Stimulated activated naive B cell treated with anti-CD40 and anti-IgM and Interleukin-4, amounts not matched to agents 10 μg/mL and 1 μg/mL and 100 μg/mL, for 72 hours (primary cell): ENCODE data around the gene DNM3.
A peak's percentile ranks its signal among the peaks of the same experiment; 100 is the strongest.

Experiments
- ATAC-seq, 2 donors: fragments of 150-1000 bp; cut with Tn5 transposase; replicated peaks; 2 replicates each; pipeline ENCODE4 v1.10.0; 2021; ENCODE audit warnings: moderate library complexity in 1 of 2
- DNase-seq: peaks from one replicate; pipeline ENCODE4 v3.0.0; 2021
- H3K27ac Mint-ChIP-seq: one replicate; pipeline ENCODE4 v1.8.0; 2022; ENCODE audit warnings: mild to moderate bottlenecking, mixed read lengths
- H3K27me3 Mint-ChIP-seq, 2 donors: one replicate each; pipeline ENCODE4 v1.8.0; 2022; ENCODE audit warnings: mixed read lengths in 2 of 2
- H3K36me3 Mint-ChIP-seq, 2 donors: one replicate each; pipeline ENCODE4 v1.8.0; 2022; ENCODE audit warnings: mixed read lengths in 2 of 2, mild to moderate bottlenecking in 1 of 2
- H3K4me1 Mint-ChIP-seq, 2 donors: one replicate each; pipeline ENCODE4 v1.8.0; 2022; ENCODE audit warnings: mixed read lengths in 2 of 2, mild to moderate bottlenecking in 1 of 2
- H3K4me3 Mint-ChIP-seq, 2 donors: one replicate each; pipeline ENCODE4 v1.8.0; 2022; ENCODE audit warnings: mild to moderate bottlenecking in 2 of 2, mixed read lengths in 2 of 2, moderate library complexity in 1 of 2
- H3K9me3 Mint-ChIP-seq, 2 donors: one replicate each; pipeline ENCODE4 v1.8.0; 2022; ENCODE audit warnings: mixed read lengths in 2 of 2, mild to moderate bottlenecking in 1 of 2

DNM3 gene

GRCh38 chr1:171803461-171804022 lies 37.8 kb upstream of the DNM3 start:
- Mint-ChIP-seq H3K36me3 (peaks cover 10 to 19% of the 10 kb centered on the region in 2 donors), H3K9me3 (no peaks in the 10 kb centered on the region), H3K27me3 (no peaks in the 10 kb centered on the region)

GRCh38 chr1:171805395-171806115 lies 35.7 kb upstream of the DNM3 start:
- Mint-ChIP-seq H3K4me1 (peaks cover 16 to 21% of the 10 kb centered on the region in 2 donors), H3K27ac (no peak overlapping the region), H3K36me3 (peaks cover 4 to 8% of the 10 kb centered on the region in 2 donors), H3K9me3 (no peaks in the 10 kb centered on the region), H3K27me3 (no peaks in the 10 kb centered on the region), H3K4me3 (peak overlapping the region in 1 of 2 donors; percentile 22)
- ATAC-seq, result peak; percentile 76 to 87
- no peak for DNase-seq

More at GRCh38 chr1:171803461-171804022, 37.8 kb upstream of the DNM3 start:
- Mint-ChIP-seq H3K4me3 (no peak overlapping the region), H3K4me1 (peaks cover 16 to 21% of the 10 kb centered on the region in 2 donors), H3K27ac (no peak overlapping the region)
- ATAC-seq (no peak), DNase-seq (no peak)

- Mint-ChIP-seq H3K4me1 (peaks cover 14 to 21% of the 10 kb centered on the region in 2 donors), H3K27ac (peak overlapping the region; percentile 65), H3K36me3 (peaks cover 9 to 11% of the 10 kb centered on the region in 2 donors), H3K9me3 (no peaks in the 10 kb centered on the region), H3K27me3 (no peaks in the 10 kb centered on the region), H3K4me3 (no peak overlapping the region)
- ATAC-seq (peak; percentile 45 to 73), DNase-seq (no peak)
Observed at GRCh38 chr1:171807556-171807955, 33.7 kb upstream of the DNM3 start.

GRCh38 chr1:171809834-171810233 lies 31.5 kb upstream of the DNM3 start:
- ATAC-seq (no peak), DNase-seq (no peak)
- Mint-ChIP-seq H3K27me3 (no peaks in the 10 kb centered on the region), H3K4me1 (peaks cover 14 to 21% of the 10 kb centered on the region in 2 donors), H3K36me3 (peaks cover 6 to 12% of the 10 kb centered on the region in 2 donors), H3K9me3 (no peaks in the 10 kb centered on the region), H3K4me3 (no peak overlapping the region), H3K27ac (no peak overlapping the region)

GRCh38 chr1:171811672-171812071 lies 29.6 kb upstream of the DNM3 start:
- no peak overlapping the region for H3K4me3 Mint-ChIP-seq
- peaks cover 7 to 10% of the 10 kb centered on the region in 2 donors for H3K4me1 Mint-ChIP-seq
- H3K36me3 Mint-ChIP-seq, result peaks cover 6 to 13% of the 10 kb centered on the region in 2 donors
- H3K27ac Mint-ChIP-seq, result no peak overlapping the region
- DNase-seq, result no peak
- no peaks in the 10 kb centered on the region for H3K9me3 Mint-ChIP-seq
- no peak for ATAC-seq
- H3K27me3 Mint-ChIP-seq, result no peaks in the 10 kb centered on the region

GRCh38 chr1:171814692-171815091 lies 26.6 kb upstream of the DNM3 start:
- Mint-ChIP-seq H3K4me1 (peaks cover 5 to 14% of the 10 kb centered on the region in 2 donors), H3K27me3 (no peaks in the 10 kb centered on the region), H3K36me3 (peaks cover 12 to 19% of the 10 kb centered on the region in 2 donors), H3K27ac (no peak overlapping the region), H3K4me3 (no peak overlapping the region), H3K9me3 (no peaks in the 10 kb centered on the region)
- DNase-seq (no peak), ATAC-seq (no peak)

- no peak overlapping the region for H3K4me3 Mint-ChIP-seq
- H3K27me3 Mint-ChIP-seq, result no peaks in the 10 kb centered on the region
- H3K9me3 Mint-ChIP-seq, result no peaks in the 10 kb centered on the region
- peaks cover 8 to 16% of the 10 kb centered on the region in 2 donors for H3K36me3 Mint-ChIP-seq
- H3K4me1 Mint-ChIP-seq, result peaks cover 5 to 14% of the 10 kb centered on the region in 2 donors
- DNase-seq (no peak), ATAC-seq (no peak)
- H3K27ac Mint-ChIP-seq, result no peak overlapping the region
Observed at GRCh38 chr1:171816300-171816901, 24.9 kb upstream of the DNM3 start.

- no peak overlapping the region for H3K4me3 Mint-ChIP-seq
- ATAC-seq, result peak; percentile 78 to 89
- H3K9me3 Mint-ChIP-seq, result no peaks in the 10 kb centered on the region
- peaks cover 7 to 16% of the 10 kb centered on the region in 2 donors for H3K36me3 Mint-ChIP-seq
- peaks cover 5 to 14% of the 10 kb centered on the region in 2 donors for H3K4me1 Mint-ChIP-seq
- no peak overlapping the region for H3K27ac Mint-ChIP-seq
- no peaks in the 10 kb centered on the region for H3K27me3 Mint-ChIP-seq
- DNase-seq, result no peak
Observed at GRCh38 chr1:171817511-171818265, 23.6 kb upstream of the DNM3 start.

- peaks cover 3 to 4% of the 10 kb centered on the region in 2 donors for H3K9me3 Mint-ChIP-seq
- H3K36me3 Mint-ChIP-seq, result peaks cover 13 to 15% of the 10 kb centered on the region in 2 donors
- H3K4me3 Mint-ChIP-seq, result no peak overlapping the region
- no peak for ATAC-seq
- H3K27ac Mint-ChIP-seq, result no peak overlapping the region
- no peaks in the 10 kb centered on the region for H3K27me3 Mint-ChIP-seq
- peaks cover 5 to 14% of the 10 kb centered on the region in 2 donors for H3K4me1 Mint-ChIP-seq
- DNase-seq, result no peak
Observed at GRCh38 chr1:171819946-171820345, 21.4 kb upstream of the DNM3 start.

- H3K36me3 Mint-ChIP-seq, result peaks cover 33 to 41% of the 10 kb centered on the region in 2 donors
- ATAC-seq (no peak), DNase-seq (no peak)
- H3K4me3 Mint-ChIP-seq, result no peak overlapping the region
- peaks cover 6% of the 10 kb centered on the region in 2 donors for H3K4me1 Mint-ChIP-seq
- H3K9me3 Mint-ChIP-seq, result peaks cover 26 to 31% of the 10 kb centered on the region in 2 donors
- H3K27ac Mint-ChIP-seq, result no peak overlapping the region
- H3K27me3 Mint-ChIP-seq, result no peaks in the 10 kb centered on the region
Observed at GRCh38 chr1:171826973-171827372, 14.3 kb upstream of the DNM3 start.

- DNase-seq (no peak), ATAC-seq (peak; percentile 60 to 63)
- Mint-ChIP-seq H3K4me1 (peaks cover 6% of the 10 kb centered on the region in 2 donors), H3K27me3 (no peaks in the 10 kb centered on the region), H3K36me3 (peaks cover 33 to 41% of the 10 kb centered on the region in 2 donors), H3K4me3 (no peak overlapping the region), H3K27ac (peak overlapping the region; percentile 2), H3K9me3 (peaks cover 26 to 31% of the 10 kb centered on the region in 2 donors)
Observed at GRCh38 chr1:171828794-171829193, 12.5 kb upstream of the DNM3 start.

- H3K27me3 Mint-ChIP-seq, result no peaks in the 10 kb centered on the region
- ATAC-seq (no peak), DNase-seq (no peak)
- H3K27ac Mint-ChIP-seq, result no peak overlapping the region
- H3K9me3 Mint-ChIP-seq, result peaks cover 6 to 8% of the 10 kb centered on the region in 2 donors
- no peak overlapping the region for H3K4me3 Mint-ChIP-seq
- H3K4me1 Mint-ChIP-seq, result peaks cover 6% of the 10 kb centered on the region in 2 donors
- peaks cover 6 to 7% of the 10 kb centered on the region in 2 donors for H3K36me3 Mint-ChIP-seq
Observed at GRCh38 chr1:171833091-171833825, 8.0 kb upstream of the DNM3 start.

GRCh38 chr1:171834821-171835220 lies 6.5 kb upstream of the DNM3 start:
- H3K9me3 Mint-ChIP-seq, result no peaks in the 10 kb centered on the region

More at GRCh38 chr1:171834821-171835220, 6.5 kb upstream of the DNM3 start:
- H3K27ac Mint-ChIP-seq, result no peak overlapping the region
- DNase-seq, result no peak
- no peak overlapping the region for H3K4me3 Mint-ChIP-seq
- no peaks in the 10 kb centered on the region for H3K36me3 Mint-ChIP-seq
- ATAC-seq, result no peak
- H3K4me1 Mint-ChIP-seq, result no peaks in the 10 kb centered on the region
- H3K27me3 Mint-ChIP-seq, result no peaks in the 10 kb centered on the region
